Measurements from ENCODE around the gene FBXO36.

FBXO36 gene

DNA sequence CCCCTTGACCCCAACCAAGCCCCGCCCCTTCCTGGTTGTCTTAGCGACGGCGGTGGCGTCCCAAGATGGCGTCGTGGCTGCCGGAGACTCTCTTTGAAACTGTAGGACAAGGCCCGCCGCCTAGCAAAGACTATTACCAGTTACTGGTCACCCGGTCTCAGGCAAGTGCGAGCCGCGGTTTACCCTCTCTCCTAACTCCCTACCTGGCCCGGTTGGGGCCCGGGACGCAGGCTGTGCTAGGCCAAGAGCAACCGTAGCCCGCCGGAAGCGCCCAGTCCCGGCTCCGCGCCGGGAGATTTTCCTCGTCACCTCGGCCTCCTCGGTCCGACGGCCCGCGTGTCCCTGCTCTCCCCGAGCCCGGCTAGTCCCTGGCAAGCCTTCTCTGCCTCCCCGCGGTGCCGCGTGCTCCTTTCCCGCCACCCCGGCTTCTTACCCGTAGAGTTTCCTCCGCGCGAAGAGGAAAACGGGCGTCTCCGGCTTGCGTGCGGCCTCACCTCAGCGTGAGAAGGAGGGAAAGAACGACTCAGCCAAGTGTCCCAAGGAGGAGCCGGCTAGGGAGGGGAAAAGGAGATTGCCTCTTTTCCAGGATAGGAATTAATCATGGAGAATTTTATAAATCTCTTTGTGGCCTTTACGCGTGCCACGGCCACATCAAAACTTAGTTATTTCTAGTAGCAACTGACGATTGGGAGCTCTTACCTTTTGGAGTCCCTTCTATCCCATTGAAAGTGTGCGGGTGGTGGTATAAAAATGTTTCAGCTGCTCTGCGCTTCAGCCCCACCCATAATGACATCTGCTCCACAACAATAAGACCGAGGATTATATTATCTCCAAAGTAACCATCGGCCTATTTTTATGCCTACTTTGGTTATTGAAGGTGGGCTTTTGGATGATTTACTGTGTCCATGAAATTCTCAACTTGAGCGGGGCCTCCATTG lies at the start of gene FBXO36:
Gene FBXO36 (plus strand): TSS at position 55 of the 938 bp plus-strand sequence. CDS start 11 bp downstream, at position 66.
- H3K4me3 ChIP-seq (ENCODE audit: low read length) = peak within 1 kb of the TSS; percentile 89
- DNase-seq (ENCODE audit: low read depth) = peak; percentile 48
- TF ChIP-seq, protein P1, sequence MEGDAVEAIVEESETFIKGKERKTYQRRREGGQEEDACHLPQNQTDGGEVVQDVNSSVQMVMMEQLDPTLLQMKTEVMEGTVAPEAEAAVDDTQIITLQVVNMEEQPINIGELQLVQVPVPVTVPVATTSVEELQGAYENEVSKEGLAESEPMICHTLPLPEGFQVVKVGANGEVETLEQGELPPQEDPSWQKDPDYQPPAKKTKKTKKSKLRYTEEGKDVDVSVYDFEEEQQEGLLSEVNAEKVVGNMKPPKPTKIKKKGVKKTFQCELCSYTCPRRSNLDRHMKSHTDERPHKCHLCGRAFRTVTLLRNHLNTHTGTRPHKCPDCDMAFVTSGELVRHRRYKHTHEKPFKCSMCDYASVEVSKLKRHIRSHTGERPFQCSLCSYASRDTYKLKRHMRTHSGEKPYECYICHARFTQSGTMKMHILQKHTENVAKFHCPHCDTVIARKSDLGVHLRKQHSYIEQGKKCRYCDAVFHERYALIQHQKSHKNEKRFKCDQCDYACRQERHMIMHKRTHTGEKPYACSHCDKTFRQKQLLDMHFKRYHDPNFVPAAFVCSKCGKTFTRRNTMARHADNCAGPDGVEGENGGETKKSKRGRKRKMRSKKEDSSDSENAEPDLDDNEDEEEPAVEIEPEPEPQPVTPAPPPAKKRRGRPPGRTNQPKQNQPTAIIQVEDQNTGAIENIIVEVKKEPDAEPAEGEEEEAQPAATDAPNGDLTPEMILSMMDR (conservative IDR thresholded peaks at IDR 0.05; ENCODE audit: low read length) = no peak

GRCh38 chr2:229873123-229873581 lies 49.2 kb upstream of the FBXO36 start:
- TF ChIP-seq, protein P1 (conservative IDR thresholded peaks at IDR 0.05; ENCODE audit: low read length) = no peak
- H3K4me3 ChIP-seq (ENCODE audit: low read length) = no peak overlapping the region
- DNase-seq (ENCODE audit: low read depth) = no peak

DNA sequence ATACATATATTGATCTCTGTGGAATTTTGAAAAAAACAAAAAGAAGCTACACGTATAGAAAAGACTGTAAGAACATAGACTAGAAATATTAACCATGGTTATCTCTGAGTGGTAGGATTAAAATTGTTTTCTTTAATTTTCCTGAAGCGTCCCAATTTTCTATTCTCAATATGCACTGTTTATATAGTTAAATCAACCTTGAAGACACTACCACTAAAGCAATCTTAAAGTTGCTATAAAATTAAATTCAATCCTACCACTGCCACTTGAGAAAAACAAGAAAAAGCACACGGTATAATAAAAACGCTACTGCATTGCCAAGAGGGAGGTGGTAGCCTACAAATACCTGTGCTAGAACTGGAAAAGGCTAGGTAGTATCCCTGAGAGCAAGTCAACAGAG lies 47.7 kb upstream of the FBXO36 start:
- TF ChIP-seq, protein P1 (conservative IDR thresholded peaks at IDR 0.05; ENCODE audit: low read length) = no peak
- H3K4me3 ChIP-seq (ENCODE audit: low read length) = no peak overlapping the region
- no peak for DNase-seq (ENCODE audit: low read depth)

DNA sequence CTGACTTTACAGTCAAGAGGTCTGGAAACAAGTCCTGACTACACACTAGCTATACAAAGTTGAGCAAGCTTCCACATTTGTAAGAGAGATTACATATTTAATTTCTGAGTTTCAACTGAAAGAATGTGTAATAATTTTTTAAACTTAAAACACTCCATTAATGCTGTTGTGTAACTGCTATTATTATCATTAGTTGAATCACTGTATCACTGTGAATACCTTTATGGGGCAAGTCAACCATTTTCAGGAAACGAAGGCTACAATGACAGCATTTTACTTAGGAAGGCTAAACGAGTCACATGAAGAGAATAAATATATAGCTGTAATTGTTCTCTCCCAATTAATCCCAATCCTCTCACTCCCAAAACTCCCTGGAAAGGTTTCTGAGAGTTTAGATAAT lies 46.8 kb upstream of the FBXO36 start:
- TF ChIP-seq, protein P1 (conservative IDR thresholded peaks at IDR 0.05; ENCODE audit: low read length) = no peak
- no peak for DNase-seq (ENCODE audit: low read depth)
- no peak overlapping the region for H3K4me3 ChIP-seq (ENCODE audit: low read length)

GRCh38 chr2:229879191-229879950 lies 42.9 kb upstream of the FBXO36 start:
- TF ChIP-seq, protein P1 (conservative IDR thresholded peaks at IDR 0.05; ENCODE audit: low read length) = no peak
- H3K4me3 ChIP-seq (ENCODE audit: low read length) = no peak overlapping the region
- no peak for DNase-seq (ENCODE audit: low read depth)

- H3K4me3 ChIP-seq (ENCODE audit: low read length) = no peak overlapping the region
- TF ChIP-seq, protein P1 (conservative IDR thresholded peaks at IDR 0.05; ENCODE audit: low read length) = no peak
- no peak for DNase-seq (ENCODE audit: low read depth)
Measured at GRCh38 chr2:229880892-229881586, 41.3 kb upstream of the FBXO36 start.

Data from AG10803 (cell line).